Activated CD8-positive, alpha-beta memory T cell treated with anti-CD3 and anti-CD28 coated beads, Interleukin-2, amount 50 U/mL, for 1 hour (primary cell): ENCODE measurements around the gene ABCC11.

Source experiments
- DNase-seq: peaks from one replicate; pipeline ENCODE4 v3.0.0-alpha.2; 2020; ENCODE audit errors: extremely low read depth

Gene ABCC11

DNA sequence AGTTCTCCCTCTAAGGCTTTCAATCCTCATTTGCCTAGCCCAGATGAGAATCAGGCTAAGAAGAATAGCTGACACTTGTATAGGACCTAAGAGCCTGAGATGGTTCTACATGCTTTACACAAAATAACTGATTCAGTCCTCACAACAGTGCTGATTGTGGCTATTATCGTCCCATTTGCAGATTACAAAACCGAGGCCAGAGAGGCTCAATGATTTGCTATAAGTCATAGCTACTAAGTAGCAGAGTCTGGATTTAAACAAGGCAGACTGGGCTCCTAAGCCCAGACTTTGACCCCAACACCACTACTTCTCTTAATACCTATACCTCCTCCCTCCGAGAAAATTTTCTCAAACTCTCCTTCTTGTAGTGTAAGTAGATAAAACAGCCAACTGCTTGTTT is 114.6 kb downstream of the ABCC11 start:
- no peak for DNase-seq

DNA sequence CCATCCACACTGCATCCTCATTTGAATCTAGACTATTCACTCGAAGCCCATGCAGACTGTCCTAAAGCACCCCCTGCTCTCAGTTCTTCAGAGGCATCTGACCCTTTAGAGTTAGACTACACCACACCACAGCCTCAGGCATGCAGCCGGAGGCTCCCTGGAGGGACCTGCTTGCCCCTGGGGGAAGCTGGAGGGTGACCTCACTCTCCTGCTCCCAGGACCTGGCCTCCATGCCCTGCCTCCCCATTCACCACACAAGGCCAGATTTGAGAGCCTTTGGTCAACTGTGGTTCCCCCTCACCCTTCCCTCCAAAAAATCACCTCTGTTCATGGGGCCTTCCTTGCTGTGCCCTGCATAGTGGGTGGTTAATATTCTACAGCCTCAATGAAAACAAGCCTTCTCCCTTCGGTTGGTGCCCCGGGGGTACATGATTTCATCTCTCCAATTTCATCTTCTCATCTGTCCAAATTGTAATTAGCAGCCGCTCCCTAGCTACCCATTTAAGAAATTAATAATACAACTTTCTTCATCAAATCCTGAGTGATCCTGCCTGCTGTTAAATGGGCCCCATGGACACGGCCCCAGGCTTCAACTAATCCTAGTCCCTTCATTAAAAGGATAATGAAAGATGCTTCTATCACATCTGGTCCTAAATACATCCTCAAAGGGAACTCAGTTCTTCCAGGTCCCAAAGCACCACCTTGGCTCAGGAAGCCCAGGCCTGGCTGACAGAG is 116.0 kb downstream of the ABCC11 start:
- DNase-seq, result no peak

GRCh38 chr16:48129926-48130325 is 117.4 kb downstream of the ABCC11 start:
- DNase-seq, result no peak

DNA sequence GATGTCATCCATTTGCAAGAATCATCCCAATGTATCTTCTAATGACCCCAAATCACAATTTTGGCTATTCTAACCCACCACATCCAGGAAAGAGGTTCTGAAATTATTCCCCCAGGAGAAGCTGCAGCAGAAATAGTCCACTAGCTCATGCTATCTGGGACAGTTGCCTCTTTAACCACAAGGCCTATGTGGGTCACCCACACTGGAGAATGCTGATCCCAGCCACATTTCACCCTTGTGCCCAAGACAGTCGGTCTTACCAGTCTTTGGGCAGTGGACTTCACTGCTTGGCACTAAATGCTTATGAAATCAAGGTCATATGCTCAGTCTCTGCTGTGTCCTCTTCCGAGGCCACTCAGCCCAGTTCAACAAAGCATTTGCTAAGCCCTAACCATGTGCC is 118.6 kb downstream of the ABCC11 start:
- DNase-seq, result no peak

DNA sequence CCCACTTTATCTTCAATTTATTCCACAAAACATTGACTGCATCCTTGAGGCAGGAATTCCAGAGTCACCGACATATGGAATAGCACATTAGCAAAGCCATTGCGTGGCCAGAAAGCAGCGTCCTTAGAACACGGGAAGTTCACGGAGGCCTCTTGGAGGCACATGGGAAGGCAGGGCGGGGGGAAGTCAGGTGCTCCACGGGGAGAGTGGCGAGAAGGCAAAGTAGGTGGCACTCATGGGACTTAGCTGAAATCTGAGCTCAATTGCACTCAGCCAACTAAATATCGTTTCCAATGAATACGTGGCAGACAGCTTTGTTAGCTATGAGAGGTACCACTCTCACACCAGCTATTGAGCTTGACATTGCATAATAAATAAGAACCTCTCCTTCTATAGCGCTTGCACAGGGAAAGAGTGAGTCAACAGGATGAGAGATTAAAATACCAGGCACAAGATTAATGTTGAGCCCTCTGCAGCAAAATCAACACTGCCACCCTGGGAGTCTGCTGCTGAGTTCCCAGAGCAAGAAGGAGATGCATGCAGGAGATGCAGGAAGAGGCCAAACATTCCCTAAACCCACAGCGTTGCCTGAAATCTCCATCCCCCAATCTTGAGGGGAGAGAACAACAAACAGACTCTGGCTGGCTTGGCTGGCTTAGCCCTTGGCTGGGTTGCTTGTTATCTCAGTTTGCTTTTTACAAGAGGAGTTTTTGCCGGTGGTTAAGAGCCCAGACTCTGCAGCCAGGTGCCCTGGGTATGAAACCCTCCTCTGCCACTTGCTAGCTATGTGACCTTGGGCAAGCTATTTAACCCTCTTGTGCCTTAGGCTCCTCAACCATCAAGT is 120.3 kb downstream of the ABCC11 start:
- DNase-seq, result no peak

GRCh38 chr16:48125888-48126287 is 121.5 kb downstream of the ABCC11 start:
- DNase-seq, result no peak

- no peak for DNase-seq
These were observed 123.1 kb downstream of the ABCC11 start for GRCh38 chr16:48124266-48124665.

DNA sequence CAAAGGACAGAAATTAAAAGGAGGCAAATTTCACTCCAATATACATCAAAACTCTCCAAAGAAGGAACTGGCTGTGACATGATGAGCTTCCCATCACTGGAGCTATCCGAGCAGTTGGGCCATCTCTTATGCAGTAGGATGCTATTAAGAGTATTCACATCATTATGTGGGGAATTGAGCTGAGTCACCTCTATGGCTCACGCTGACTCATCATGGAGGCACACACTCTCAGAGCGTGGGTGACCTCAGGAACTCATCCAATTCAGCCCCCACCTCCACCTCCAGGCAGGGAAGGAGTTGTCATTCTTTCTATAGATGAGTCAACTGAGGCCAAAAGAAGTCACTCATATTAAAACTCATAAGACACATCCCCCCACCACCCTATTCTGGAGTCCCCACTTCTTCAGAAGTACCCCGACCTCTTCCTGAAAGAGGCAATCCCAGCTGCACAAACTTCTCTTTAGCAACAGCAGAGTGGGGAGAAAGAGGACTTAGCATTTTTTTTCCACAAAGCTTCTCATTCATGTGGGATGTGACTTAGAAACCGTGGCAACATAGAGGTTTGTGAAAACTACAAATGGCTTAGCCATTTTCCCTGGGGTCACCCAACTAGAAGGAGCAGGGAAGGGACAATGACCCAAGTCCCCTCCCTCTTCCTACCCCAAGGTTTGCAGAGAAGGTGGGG is 124.1 kb downstream of the ABCC11 start:
- DNase-seq, result no peak

DNA sequence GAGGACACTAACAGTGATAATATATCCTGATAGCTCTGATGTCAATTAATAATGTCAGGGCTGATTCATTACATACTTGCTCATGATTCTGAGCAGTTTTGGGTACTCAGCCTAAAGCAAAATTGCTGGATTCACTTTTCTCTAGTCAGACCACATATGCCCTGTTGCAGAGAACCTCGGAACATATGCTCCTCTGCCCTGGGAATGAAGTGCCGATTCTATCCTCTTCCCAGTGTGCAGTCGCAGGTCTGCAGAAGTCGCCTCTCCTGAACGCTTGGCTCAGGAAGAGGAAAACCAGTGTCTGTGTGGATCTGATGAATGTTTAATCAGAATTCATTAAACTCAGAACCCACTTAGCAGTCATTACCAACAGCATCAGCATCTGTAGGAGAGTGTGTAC is 126.1 kb downstream of the ABCC11 start:
- DNase-seq, result no peak

GRCh38 chr16:48118841-48119240 is 128.5 kb downstream of the ABCC11 start:
- no peak for DNase-seq

GRCh38 chr16:48117217-48118105 is 129.9 kb downstream of the ABCC11 start:
- DNase-seq, result no peak
